ENCODE measurements around the gene PLXNA4. TPM values are rescaled to one million over a fixed set of nuclear protein-coding genes. Genes with fewer than 3 reads are reported as not detected.

PLXNA4 gene
- polyA plus RNA-seq, 5 donors = 1.6 to 6.2 (median 2.5) TPM

- no peak for DNase-seq
Measured at GRCh38 chr7:132590162-132590561, 13.9 kb upstream of the PLXNA4 start.

- no peak for DNase-seq
Measured at GRCh38 chr7:132588596-132588995, 12.3 kb upstream of the PLXNA4 start.

GRCh38 chr7:132584796-132585494 lies 8.7 kb upstream of the PLXNA4 start:
- no peak for DNase-seq

GRCh38 chr7:132581431-132581830 lies 5.2 kb upstream of the PLXNA4 start:
- no peak for DNase-seq

- peak; percentile 54 to 71 for DNase-seq
Measured at GRCh38 chr7:132580717-132581285, 4.5 kb upstream of the PLXNA4 start.

- no peak for DNase-seq
Measured at GRCh38 chr7:132580277-132580676, 4.0 kb upstream of the PLXNA4 start.

GRCh38 chr7:132579260-132579899 lies 3.1 kb upstream of the PLXNA4 start:
- no peak for DNase-seq

- no peak for DNase-seq
Measured at GRCh38 chr7:132578826-132579225, 2.6 kb upstream of the PLXNA4 start.

- DNase-seq = no peak
Measured at GRCh38 chr7:132578050-132578370, 1.7 kb upstream of the PLXNA4 start.

GRCh38 chr7:132577206-132578049 lies 1.2 kb upstream of the PLXNA4 start:
- peak; percentile 83 to 86 for DNase-seq

- DNase-seq = no peak
Measured at GRCh38 chr7:132576721-132577085, 433 bp upstream of the PLXNA4 start.

- peak; percentile 29 to 32 for DNase-seq
Measured at GRCh38 chr7:132575419-132575981, 770 bp downstream of the PLXNA4 start.

GRCh38 chr7:132574223-132574622 lies 2.0 kb downstream of the PLXNA4 start:
- DNase-seq = no peak

GRCh38 chr7:132573251-132573955 lies 2.9 kb downstream of the PLXNA4 start:
- DNase-seq = no peak

- no peak for DNase-seq
Measured at GRCh38 chr7:132572526-132572925, 3.7 kb downstream of the PLXNA4 start.

GRCh38 chr7:132571970-132572369 lies 4.3 kb downstream of the PLXNA4 start:
- no peak for DNase-seq

- DNase-seq = no peak
Measured at GRCh38 chr7:132569884-132570614, 6.2 kb downstream of the PLXNA4 start.

- DNase-seq = no peak
Measured at GRCh38 chr7:132568962-132569361, 7.3 kb downstream of the PLXNA4 start.

- no peak for DNase-seq
Measured at GRCh38 chr7:132565885-132566284, 10.4 kb downstream of the PLXNA4 start.

GRCh38 chr7:132565441-132565840 lies 10.8 kb downstream of the PLXNA4 start:
- DNase-seq = no peak

- no peak for DNase-seq
Measured at GRCh38 chr7:132564849-132565248, 11.4 kb downstream of the PLXNA4 start.
